ENCODE data around the gene TSPAN15.
"Not testable (repeated sequence)": the region's sequence is repeated elsewhere in the genome, so short reads cannot be mapped to it uniquely, and the experiment has no call there.

The TSPAN15 gene

DNA sequence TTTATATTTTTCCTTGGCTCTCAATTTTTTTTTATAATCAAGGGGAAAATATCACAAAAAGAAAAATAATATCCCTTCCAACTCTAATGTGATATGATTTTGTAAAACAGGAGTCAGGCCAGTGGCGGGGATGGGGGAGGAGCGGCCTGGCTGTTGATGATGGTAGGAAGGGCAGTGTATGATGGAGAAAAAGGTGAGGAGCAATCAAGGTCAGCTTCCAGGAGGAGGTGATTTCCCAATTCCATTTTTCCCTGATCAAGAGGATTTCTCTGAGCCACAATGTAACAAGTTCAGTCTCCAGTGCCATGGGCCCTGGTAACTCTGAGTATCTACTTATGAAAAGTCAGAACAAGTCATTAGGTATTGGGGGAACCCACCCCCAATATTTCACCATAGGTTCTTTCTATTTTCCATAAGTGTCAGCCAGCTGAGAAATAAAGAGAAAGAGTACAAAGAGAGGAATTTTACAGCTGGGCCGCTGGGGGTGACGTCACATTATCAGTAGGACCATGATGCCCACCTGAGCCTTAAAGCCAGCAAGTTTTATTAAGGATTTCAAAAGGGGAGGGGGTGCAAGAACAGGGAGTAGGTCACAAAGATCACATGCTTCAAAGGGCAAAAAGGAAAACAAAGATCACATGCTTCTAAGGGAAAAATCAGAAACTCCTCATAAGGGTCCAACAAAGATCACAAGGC is 37.0 kb downstream of the TSPAN15 start:
- not testable (repeated sequence) for DNase-seq (ENCODE audit: low spot score)

DNA sequence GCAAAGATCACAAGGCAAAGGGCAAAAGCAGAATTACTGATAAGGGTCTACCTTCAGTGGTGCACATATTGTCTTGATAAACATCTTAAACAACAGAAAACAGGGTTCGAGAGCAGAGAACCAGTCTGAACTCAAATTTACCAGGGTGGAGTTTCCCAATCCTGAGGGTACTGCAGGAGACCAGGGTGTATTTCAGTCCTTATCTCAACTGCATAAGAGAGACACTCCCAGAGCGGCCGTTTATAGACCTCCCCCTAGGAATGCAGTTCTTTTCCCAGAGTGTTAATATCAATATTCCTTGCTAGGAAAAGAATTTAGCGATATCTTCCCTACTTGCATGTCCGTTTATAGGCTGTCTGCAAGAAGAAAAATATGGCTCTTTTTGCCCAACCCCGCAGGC is 37.6 kb downstream of the TSPAN15 start:
- DNase-seq (ENCODE audit: low spot score), result not testable (repeated sequence)

DNA sequence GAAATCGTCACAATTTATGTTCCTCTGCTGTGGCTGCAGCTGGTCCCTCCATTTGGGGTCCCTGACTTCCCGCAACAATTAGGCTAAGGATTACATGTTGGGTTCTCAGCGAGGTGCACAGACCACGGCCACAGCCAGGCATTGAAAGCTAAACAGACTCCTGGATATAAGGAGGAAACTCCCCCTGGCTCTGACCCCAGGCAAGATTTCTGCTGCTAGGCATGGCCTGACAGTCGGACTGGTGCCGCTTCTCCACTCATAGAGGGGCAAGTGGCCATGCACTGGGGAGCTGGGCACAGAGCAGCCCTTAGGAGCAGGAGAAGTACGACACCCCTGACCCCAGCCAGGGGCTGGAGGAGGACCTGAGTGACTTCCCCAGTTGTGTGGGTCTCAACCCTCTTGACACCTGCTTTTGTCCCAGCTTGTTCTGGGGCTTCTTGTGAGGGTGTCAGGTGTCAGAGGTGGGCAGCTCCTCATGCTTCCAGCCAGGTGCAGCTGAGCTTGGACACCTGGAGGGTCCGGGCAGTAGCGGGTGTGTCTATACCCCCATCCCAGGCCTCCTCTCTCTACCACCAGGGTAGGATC is 38.3 kb downstream of the TSPAN15 start:
- no peak for DNase-seq (ENCODE audit: low spot score)

DNA sequence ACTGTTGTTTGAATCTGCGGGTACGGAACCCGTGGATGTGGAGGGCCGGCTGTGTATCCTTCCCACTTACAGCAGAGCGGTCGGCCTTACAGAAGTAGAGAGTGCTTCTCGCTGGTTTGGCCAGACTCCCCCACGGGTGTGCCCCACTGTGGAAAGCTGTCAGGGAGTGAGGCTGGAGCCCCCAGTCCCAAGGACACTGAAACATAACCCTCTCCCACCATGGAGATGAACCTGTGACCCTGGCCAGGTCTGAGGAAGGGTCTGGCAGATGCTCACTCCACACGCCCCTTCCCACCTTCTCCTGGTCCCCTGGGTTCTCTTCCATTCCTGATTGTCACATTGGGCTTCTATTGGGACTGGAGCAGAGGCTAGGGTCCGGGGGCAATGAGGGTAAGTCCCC is 39.6 kb downstream of the TSPAN15 start:
- DNase-seq (ENCODE audit: low spot score), result no peak

DNA sequence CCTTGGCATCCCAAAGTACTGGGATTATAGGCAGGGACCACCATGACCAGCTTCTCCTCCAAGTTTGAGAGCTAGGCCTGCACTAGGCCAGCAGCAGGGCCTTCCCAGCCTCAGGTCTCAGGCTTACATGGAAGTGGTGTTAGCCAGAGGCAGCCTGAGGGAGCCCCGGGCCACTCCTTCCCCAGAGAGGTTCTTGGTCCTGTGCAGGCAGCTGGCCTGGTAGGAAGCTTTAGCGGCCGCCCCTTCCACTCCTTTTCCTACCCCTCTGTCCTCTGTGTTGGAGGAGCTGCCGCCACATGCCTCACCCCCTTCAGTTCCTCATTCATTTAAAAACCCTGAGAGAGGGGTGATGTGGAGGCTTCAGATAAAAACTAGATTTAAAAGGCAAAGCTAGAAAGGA is 40.3 kb downstream of the TSPAN15 start:
- DNase-seq (ENCODE audit: low spot score), result no peak

DNA sequence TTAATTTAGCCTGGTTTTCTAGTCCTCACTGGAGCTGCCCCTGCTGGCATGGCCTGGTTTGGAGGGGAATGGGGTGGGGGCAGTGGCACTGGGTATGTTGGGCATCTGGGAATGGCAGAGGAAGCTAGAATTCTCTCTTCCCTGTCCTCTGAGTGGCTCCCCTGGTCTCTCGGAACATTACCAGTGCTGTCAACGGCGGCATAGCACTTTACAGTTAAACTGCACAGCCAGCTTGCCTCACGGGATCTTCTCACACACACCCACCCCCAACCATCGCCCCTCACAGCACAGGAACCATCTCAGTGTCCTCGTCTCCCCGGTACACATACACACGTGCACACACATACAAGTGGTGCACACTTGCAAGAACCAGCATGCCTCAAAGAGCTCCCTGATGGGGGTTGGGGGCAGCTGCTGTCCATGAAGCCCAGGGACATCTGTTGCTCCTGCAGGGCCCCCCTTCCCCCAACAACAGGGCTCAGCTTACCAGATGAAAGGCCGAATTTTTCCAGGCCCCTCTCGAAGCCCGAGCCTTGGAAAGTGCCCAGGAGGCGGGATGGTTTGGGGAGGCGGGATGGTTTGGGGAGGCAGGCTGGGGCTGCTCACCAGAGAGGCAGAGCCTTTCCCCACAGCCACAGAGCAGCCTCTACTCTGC is 41.0 kb downstream of the TSPAN15 start:
- DNase-seq (ENCODE audit: low spot score), result peak; percentile 76

DNA sequence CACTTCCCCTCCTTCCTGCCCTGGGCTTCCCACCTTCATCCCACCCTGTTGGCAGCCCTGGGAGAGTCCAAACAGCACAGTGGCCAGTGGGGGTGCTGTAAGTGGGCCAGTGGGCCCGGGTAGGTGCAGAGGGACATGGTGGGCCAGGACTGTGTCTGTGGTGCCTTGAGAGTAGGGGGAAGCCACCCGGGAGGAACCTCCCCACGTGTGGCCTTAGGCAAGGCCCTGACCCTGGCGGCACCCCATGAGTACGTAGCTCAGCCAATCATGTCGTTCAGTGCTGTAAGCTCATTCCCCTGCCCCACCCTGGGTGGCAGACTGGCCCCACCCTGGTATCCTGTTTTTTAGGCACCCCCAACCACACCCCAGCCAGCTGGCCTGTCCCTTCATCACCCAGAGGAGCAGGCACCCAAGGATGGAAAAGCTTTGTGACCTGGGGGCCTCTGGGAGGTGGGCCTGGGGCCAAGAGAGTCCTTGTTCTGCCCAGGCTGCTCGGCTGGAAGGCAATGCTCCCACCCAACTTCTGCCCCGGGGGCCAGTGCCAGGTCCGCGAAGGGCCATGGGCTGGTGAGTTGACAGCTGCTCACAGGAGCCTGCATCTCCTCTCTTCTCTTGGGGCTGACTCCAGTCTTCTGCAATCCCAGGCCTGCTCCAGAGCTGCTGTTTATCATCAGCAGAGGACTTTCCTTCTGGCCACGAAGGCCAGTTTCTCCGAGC is 41.6 kb downstream of the TSPAN15 start:
- no peak for DNase-seq (ENCODE audit: low spot score)

DNA sequence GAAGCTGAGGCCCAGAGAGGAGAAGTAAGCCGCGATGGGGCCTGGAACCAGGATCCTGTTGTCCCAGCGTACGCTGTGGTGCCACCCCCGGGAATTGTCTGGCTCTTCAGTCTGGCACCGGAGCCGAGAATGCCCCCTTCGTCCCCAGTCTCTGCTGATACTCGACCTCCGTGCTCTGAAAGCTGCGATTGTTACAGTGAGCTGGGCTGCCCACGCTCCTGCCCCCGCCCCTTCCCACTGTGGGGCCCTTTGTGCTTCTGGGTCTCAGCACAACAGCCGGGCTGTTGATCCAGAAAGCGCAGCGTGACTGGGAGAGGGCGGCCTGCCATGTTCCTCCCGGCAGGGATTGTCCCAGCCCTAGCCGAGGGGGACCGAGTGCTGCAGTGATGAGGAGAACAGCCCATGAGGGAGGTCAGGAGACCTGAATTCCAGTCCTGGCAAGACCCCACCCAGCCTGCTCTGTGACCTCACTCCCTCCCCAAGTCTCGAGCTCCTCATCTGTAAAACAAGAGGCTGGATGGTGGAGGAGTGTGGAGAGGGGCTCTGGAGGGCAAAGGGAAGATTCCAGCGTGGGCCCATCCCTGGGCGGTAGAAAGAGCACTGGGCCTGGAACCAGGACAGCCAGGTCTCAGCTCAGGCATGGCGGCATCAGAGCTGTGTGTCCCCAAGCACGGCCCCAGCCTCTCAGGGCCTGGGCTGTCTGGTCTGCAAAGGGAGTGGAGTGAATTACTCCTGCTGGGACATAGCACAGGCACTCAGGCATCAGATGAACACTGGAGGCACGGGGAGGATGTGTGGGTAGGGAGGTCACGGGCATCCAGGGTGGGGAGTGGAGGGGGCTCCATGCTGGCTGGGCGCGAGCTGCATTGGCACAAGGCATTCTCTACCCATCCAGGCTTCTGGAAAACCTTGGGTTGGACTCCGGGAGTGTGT is 43.6 kb downstream of the TSPAN15 start:
- peak; percentile 97 for DNase-seq (ENCODE audit: low spot score)

DNA sequence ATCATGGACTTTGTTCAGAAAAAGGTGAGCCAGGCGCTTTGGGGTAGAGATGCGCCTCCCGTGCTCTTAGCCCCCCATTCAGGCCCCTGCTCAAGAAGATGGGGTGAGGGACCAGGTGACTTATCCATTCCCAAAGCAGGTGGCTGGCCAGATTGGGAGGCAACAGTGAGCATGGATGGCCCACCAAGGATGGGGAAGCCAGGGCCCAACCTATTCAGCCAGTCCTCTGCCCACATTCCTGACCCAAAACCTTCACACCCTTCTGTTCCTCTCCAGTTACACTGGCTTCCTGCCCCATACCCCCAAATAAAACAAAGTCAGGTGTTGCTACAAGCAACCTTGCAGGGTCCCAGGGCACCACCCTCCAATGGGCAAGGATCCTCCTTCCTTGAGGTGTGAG is 44.4 kb downstream of the TSPAN15 start:
- no peak for DNase-seq (ENCODE audit: low spot score)

DNA sequence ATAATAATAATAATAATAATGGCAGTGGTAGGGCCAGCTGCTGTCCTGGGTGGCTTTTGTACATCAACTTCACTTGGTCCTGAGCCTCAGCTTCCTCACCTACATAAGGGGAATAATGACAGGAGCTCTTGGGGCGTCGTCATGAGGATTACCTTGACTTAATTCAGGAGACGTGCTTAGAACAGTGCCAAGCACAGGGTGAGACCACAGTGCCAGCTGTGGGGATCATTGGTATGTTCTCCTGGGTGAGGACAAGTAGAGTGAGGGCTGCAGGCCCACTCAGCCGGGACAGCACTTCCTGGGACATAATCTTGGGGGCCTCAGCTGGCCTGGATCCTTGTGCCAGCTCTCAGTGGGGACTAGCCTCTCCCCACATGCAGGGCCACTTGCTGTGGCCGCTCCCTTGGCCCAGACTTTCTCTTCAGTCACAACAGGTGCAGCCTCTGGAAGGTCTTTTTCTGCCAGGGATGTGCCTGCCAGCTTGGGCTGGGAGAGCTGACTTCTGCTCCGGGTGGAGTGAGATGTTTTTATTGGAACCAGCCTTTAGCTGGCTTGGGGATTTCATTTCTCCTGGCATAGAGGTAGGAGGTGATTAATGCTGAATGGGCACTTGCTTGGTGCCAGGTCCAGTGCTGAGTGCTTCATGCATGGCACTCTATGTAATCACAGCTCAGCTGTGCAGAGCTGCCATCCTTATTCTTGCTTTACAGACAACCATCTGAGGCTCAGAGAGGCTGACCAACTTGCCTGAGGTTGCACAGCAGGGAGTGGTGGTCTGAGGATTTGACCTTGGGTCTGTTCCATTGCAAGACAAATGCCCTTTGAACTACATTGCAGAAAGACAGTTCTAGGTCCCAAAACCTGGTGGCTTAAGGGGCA is 45.3 kb downstream of the TSPAN15 start:
- DNase-seq (ENCODE audit: low spot score), result no peak

DNA sequence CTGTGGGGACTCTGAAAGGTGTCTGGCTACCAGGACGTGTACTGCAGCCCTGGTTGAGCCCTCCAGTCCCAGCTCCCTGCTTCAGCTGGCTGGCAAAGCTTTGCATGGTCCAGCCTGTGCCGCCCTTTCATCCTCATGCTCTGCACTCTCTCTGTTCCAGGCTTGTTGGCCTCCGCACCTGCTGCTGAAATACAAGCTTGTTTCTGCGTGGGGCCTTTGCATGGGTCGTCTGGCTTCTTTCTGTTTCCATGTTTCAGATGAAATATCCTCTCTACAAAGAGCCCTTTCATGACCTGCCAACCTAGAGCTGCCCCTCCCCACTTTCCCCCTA is 45.9 kb downstream of the TSPAN15 start:
- DNase-seq (ENCODE audit: low spot score), result peak; percentile 58

DNA sequence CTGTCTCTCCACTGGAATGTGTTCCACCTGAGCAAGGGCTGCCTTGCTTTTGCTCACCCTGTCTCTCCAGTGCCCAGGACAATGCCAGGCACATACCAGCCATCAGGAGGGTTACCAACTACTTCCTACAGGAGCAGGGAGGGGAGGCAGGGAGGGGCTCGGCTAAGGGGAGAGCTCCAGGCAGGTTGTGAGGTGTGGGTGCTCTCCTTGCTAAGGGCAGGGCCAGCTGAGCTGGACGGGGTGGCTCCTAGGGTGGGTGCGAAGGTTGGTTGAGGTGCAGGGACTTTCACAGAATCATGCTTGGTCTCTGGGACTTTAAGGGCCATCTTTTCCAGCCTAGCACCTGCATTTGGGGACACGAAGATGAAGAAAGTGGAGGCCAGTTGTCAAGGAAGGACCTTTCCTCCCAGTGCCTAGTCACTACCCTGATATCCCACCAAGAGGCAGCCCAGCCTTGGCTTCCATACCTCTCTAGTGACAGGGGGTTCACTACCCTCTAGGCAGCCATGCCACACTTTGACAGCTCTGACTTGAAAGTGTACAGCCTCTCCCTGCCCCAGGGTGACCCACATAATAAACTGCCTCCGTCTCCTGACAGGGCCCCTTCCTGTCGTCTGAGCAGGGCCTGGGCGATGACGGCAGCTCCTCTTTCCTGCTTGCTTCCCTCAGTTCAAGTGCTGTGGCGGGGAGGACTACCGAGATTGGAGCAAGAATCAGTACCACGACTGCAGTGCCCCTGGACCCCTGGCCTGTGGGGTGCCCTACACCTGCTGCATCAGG is 46.5 kb downstream of the TSPAN15 start:
- no peak for DNase-seq (ENCODE audit: low spot score)

DNA sequence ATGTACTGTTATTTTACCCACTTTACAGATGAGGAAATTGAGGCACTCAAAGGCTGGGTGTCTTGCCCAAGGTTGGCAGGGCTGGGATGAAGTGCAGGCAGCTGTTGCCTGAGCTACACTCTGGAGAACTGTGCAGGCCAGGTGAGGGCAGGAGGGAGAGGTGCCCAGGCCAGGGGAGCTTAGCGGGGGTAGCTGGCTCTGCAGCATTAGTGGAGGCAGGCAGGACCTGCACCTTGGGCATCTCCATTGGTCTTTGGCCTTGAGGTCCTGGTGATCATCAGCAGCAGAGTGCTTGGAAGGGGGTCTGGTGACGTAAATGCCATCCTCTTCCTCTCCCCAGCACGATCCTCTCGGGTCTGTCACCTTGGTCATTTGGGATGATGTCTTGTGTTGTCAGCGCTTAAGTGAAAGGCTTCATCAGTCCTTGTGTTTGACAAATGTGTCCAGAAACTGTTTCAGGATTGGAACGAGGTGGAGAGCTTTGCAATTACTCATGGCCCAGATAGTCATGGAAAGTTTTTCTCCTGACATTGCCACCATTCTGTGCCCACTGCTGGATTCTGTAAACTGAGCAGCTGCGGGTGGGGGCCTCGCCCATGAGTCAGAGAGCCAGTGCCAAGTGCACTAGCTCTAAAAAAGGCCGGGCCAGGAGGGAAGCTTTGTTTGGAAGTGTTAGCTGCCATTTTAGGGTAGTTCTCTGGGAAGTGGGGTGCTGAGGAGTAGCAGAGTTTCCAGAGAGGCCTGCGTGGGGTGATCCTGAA is 47.6 kb downstream of the TSPAN15 start:
- no peak for DNase-seq (ENCODE audit: low spot score)

DNA sequence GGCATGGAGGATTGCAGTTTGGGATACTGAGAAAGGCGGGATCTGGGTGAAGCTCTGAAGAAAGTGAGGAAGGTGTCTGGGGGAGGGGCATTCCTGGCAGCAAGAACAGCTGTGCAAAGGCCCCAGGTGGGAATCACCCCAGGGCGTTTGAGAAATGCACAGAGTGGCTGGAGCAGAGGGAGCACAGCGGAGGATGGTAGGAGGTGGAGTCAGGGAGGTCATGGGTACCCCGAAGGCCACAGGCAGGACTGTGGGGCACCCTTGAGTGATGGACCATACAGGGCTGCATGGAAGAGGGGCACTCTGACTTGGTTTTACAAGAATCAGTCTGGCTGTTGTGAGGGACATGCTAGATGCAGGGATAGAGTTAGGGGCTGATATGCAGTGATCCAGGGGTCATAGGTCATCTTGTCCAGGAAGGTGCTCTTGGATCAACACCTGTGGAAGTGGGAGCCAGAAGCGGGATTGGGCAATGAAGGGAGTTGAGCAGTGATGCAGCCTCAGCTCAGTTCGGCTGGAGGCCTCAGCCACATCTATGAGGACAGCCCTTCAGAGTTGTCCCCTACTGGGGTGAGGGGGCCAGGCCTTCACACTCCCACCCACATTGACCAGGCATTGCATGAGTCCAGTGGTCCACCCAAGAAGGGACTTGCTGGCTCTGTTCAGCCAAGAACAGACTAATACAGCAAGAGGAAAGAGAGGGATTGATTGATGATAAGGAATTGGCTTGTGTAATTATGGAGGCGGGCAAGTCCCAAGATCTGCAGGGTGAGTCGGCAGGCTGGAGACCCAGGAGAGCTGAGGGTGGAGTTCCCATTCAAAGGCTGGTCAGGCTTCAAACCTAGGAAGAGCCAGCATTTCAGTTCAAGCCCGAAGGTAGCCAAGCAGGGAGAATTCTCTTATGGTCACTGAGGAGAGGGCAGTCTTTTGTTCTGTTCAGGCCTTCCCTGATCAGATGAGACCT is 48.7 kb downstream of the TSPAN15 start:
- no peak for DNase-seq (ENCODE audit: low spot score)

DNA sequence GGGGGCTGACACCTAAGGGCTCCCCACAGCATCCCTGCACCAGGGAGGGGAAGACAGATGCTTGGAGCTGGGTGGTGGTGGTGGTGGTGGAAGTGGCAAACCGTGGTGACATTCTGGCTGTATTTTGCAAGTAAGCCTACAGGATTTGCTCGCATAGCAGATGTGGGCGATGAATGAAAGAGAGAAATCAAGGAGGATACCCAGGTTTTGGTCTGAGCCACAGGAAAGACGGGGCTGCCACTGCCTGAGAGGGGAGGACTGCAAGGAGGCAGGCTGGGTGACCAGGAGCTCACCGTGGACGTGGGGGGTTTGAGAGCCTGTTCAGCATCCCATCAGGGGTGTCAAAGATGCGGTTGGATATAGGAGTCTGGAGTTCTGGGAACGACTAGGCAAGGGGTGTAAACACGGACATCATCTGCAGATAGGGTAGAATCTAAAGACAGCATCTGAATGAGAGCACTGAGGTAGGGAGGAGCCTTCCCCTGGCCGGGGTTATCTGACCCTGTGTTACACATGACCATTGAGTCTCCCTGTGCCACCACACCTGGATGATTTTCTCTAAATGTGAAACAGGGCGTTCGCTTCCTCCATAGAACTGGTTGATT is 49.7 kb downstream of the TSPAN15 start:
- no peak for DNase-seq (ENCODE audit: low spot score)

DNA sequence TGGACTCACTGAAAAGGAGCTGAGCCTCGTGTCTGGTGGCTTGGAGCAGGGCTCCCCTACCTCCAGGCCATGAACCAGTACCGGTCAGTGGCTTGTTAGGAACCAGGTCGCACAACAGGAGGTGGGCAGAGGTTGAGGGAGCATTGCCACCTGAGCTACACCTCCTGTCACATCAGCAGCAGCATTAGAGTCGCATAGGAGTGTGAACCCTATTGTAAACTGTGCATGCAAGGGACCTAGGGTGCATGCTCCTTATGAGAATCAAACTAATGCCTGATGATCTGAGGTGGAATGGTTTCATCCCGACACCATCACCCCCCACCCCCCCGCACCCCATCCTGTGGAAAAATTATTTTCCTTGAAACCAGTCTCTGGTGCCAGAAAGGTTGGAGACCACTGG is 50.4 kb downstream of the TSPAN15 start:
- DNase-seq (ENCODE audit: low spot score), result no peak

DNA sequence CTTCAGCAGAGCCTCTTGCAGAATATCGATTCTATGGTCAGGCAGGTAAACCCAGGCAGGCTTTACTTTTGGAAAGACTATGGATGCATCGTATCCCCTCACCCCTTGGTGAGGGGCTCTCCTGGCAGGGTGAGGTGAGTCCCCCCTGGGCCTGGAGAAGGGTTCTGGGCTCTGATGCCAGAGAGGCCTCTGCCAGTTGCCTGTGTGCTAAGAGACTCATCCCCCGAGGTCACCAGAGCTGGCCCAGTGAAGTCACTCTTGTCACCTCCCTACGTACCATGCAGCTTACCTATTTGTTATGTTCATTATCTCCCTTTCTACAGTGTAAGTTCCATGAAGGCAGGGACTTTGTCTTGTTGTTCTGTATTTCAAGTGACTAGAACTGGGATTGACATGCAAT is 51.3 kb downstream of the TSPAN15 start:
- DNase-seq (ENCODE audit: low spot score), result no peak

All from putamen (tissue), 1 donor.